Embryonic facial prominence (tissue), 1 donor: Measurements from ENCODE around the gene ZRANB3.
"Not testable (repeated sequence)": the region's sequence is repeated elsewhere in the genome, so short reads cannot be mapped to it uniquely, and the experiment has no call there.

ENCODE experiments used
- DNase-seq: peaks from one replicate; pipeline ENCODE4 v3.0.0-alpha.2; 2016; ENCODE audit errors: extremely low spot score

The ZRANB3 gene

GRCh38 chr2:135530313-135531230 is at the start of gene ZRANB3:
TSS of gene ZRANB3 (minus strand) at chr2:135531218.
- DNase-seq, result peak; percentile 98

- no peak for DNase-seq
Observed at GRCh38 chr2:135573620-135574019, 42.6 kb upstream of the ZRANB3 start.

GRCh38 chr2:135570884-135571283 is 39.9 kb upstream of the ZRANB3 start:
- no peak for DNase-seq

- DNase-seq, result no peak
Observed at GRCh38 chr2:135563793-135564192, 32.8 kb upstream of the ZRANB3 start.

GRCh38 chr2:135561925-135562324 is 30.9 kb upstream of the ZRANB3 start:
- no peak for DNase-seq

- DNase-seq, result no peak
Observed at GRCh38 chr2:135557530-135557929, 26.5 kb upstream of the ZRANB3 start.

GRCh38 chr2:135555311-135555710 is 24.3 kb upstream of the ZRANB3 start:
- DNase-seq, result no peak

GRCh38 chr2:135552887-135553286 is 21.9 kb upstream of the ZRANB3 start:
- no peak for DNase-seq

GRCh38 chr2:135551356-135551755 is 20.3 kb upstream of the ZRANB3 start:
- DNase-seq, result no peak

GRCh38 chr2:135547311-135547710 is 16.3 kb upstream of the ZRANB3 start:
- DNase-seq, result no peak

GRCh38 chr2:135546436-135546835 is 15.4 kb upstream of the ZRANB3 start:
- no peak for DNase-seq

- not testable (repeated sequence) for DNase-seq
Observed at GRCh38 chr2:135533545-135533944, 2.5 kb upstream of the ZRANB3 start.

GRCh38 chr2:135532581-135532980 is 1.6 kb upstream of the ZRANB3 start:
- DNase-seq, result no peak

- peak; percentile 100 for DNase-seq
Observed at GRCh38 chr2:135531231-135532197, 496 bp upstream of the ZRANB3 start, which contains the start of gene R3HDM1. TSS of gene R3HDM1 (plus strand) at chr2:135531484. CDS start at chr2:135604846, 73,362 bp downstream.

- DNase-seq, result no peak
Observed at GRCh38 chr2:135528006-135528405, 3.0 kb downstream of the ZRANB3 start.

GRCh38 chr2:135525786-135526185 is 5.2 kb downstream of the ZRANB3 start:
- no peak for DNase-seq

GRCh38 chr2:135512099-135512498 is 18.9 kb downstream of the ZRANB3 start:
- DNase-seq, result no peak

GRCh38 chr2:135510577-135510976 is 20.4 kb downstream of the ZRANB3 start:
- no peak for DNase-seq

- DNase-seq, result no peak
Observed at GRCh38 chr2:135504811-135505210, 26.2 kb downstream of the ZRANB3 start.

- not testable (repeated sequence) for DNase-seq
Observed at GRCh38 chr2:135498588-135498987, 32.4 kb downstream of the ZRANB3 start.

- no peak for DNase-seq
Observed at GRCh38 chr2:135494917-135495316, 36.1 kb downstream of the ZRANB3 start.

GRCh38 chr2:135494503-135494902 is 36.5 kb downstream of the ZRANB3 start:
- no peak for DNase-seq
